Measurements from ENCODE around the gene SLC25A13. TPM values are rescaled to one million over a fixed set of nuclear protein-coding genes. Genes with fewer than 3 reads are reported as not detected.

SLC25A13 gene
- total RNA-seq, 1 experiment from 2014 or later = 71.7 TPM

- Histone ChIP-seq H4K91ac (ENCODE audit: insufficient read length, low read depth, low read length) (no peak overlapping the region), H3K14ac (ENCODE audit: insufficient read depth, low read length) (no peak overlapping the region), H2BK120ac (ENCODE audit: low read depth, low read length, poor library complexity, severe bottlenecking) (no peak overlapping the region), H3K9me3 (ENCODE audit: control insufficient read depth, low read depth, low read length) (no peaks in the 10 kb centered on the region), H4K20me1 (ENCODE audit: control insufficient read depth, insufficient read depth, insufficient read length) (no peaks in the 10 kb centered on the region), H2BK20ac (ENCODE audit: low read depth, low read length, poor library complexity, severe bottlenecking) (no peak overlapping the region), H4K8ac (replicated peaks; ENCODE audit: insufficient read length, low read depth, low read length) (no peak overlapping the region), H3K4me2 (ENCODE audit: insufficient read depth, insufficient read length, low read length) (no peak overlapping the region), H2BK15ac (ENCODE audit: low read depth, low read length) (no peak overlapping the region), H3K9ac (ENCODE audit: extremely low read depth, insufficient read length, low read length) (no peak overlapping the region), H3K79me2 (ENCODE audit: insufficient read depth, low read length) (0 out of 2 replicates have a peak, but pooled peaks cover 4% of the 10 kb centered on the region), H3K23me2 (ENCODE audit: insufficient read length, low read depth, low read length, poor library complexity, severe bottlenecking) (no peaks in the 10 kb centered on the region), H3K4ac (ENCODE audit: low read depth, low read length) (no peak overlapping the region), H3K18ac (ENCODE audit: insufficient read length, low read depth, low read length) (no peak overlapping the region), H3K27ac (ENCODE audit: insufficient read length, low read depth, low read length) (no peak overlapping the region), H4K5ac (ENCODE audit: insufficient read length, low read depth, low read length) (no peak overlapping the region), H3T11ph (ENCODE audit: low read length) (no peak overlapping the region), H2BK5ac (ENCODE audit: insufficient read length, low read length) (no peak overlapping the region), H3K23ac (ENCODE audit: insufficient read length, low read depth, low read length) (no peak overlapping the region), H3K27me3 (ENCODE audit: insufficient read depth, low read length) (no peaks in the 10 kb centered on the region), H2AK5ac (ENCODE audit: insufficient read length, low read length) (no peak overlapping the region), H2AFZ (ENCODE audit: low read length) (no peak overlapping the region), H3K56ac (ENCODE audit: insufficient read length, low read depth, low read length) (no peak overlapping the region), H2BK12ac (ENCODE audit: insufficient read length, low read depth, low read length) (no peak overlapping the region), H3K4me1 (ENCODE audit: insufficient read depth, low read length) (peaks cover 3% of the 10 kb centered on the region; the same call in 1 of the 2 replicates), H3K79me1 (ENCODE audit: insufficient read depth, low read depth, low read length, poor library complexity, severe bottlenecking) (no peaks in the 10 kb centered on the region)
- no peak for DNase-seq
- H3K27me3 Mint-ChIP-seq (ENCODE audit: low read depth) = no peaks in the 10 kb centered on the region
- H3K9me3 Mint-ChIP-seq = no peaks in the 10 kb centered on the region
- TF ChIP-seq CTCF (conservative IDR thresholded peaks at IDR 0.05) = no peak
- H3K27ac Mint-ChIP-seq = no peak overlapping the region
- peaks cover 0 to 9% (median 3%) of the 10 kb centered on the region in 3 experiments; a peak in 2 of 7 replicates for H3K36me3 Mint-ChIP-seq (ENCODE audit: insufficient read depth in 1 of 3, low read depth in 3 of 3)
- WGBS (ENCODE audit: extremely low coverage, insufficient read length, low lambda C conversion rate) = no CpG with 5 or more reads among the region's 3 CpGs
- H3K4me3 Mint-ChIP-seq = no peak overlapping the region
- peaks cover 31 to 36% of the 10 kb centered on the region in 2 experiments for H3K4me1 Mint-ChIP-seq
Observed at GRCh38 chr7:96304573-96304972, 17.3 kb downstream of the SLC25A13 start.

All from H9 (cell line).